Nephron (organoid): ENCODE results near the gene RPRD2.
A peak's percentile ranks its signal among the peaks of the same experiment; 100 is the strongest.

Source experiments
- H3K27ac Mint-ChIP-seq, 3 experiments: 2 replicates each; pipeline ENCODE4 v1.8.0; 2020; ENCODE audit warnings: mixed read lengths in 3 of 3, mild to moderate bottlenecking in 2 of 3, moderate library complexity in 1 of 3
- H3K27me3 Mint-ChIP-seq: 2 replicates; pipeline ENCODE4 v1.8.0; 2021; ENCODE audit warnings: low read depth, mild to moderate bottlenecking, moderate library complexity, mixed read lengths
- H3K36me3 Mint-ChIP-seq: 2 replicates; pipeline ENCODE4 v1.8.0; 2020; ENCODE audit warnings: low read depth, mixed read lengths
- H3K4me1 Mint-ChIP-seq: 2 replicates; pipeline ENCODE4 v1.8.0; 2020; ENCODE audit warnings: mixed read lengths
- H3K4me3 Mint-ChIP-seq, 3 experiments: 2 replicates each; pipeline ENCODE4 v1.8.0; 2020; ENCODE audit warnings: mild to moderate bottlenecking in 3 of 3, mixed read lengths in 3 of 3, moderate library complexity in 2 of 3
- H3K9me3 Mint-ChIP-seq: 2 replicates; pipeline ENCODE4 v1.8.0; 2020; ENCODE audit warnings: mixed read lengths
- CTCF ChIP-seq, 3 experiments: fragments of 200-600 bp; sonication (generic); IDR thresholded peaks; one replicate each; pipeline ENCODE4 v1.5.0; 2021; ENCODE audit warnings: antibody characterized with exemption in 3 of 3; ENCODE audit not compliant: unreplicated experiment in 3 of 3

The RPRD2 gene

GRCh38 chr1:150415800-150416199 is 51.9 kb downstream of the RPRD2 start:
- Mint-ChIP-seq H3K36me3 (peaks cover 35% of the 10 kb centered on the region), H3K27ac (peak overlapping the region in 1 of 3 experiments; percentile 16), H3K9me3 (no peaks in the 10 kb centered on the region), H3K27me3 (no peaks in the 10 kb centered on the region), H3K4me3 (no peak overlapping the region), H3K4me1 (no peaks in the 10 kb centered on the region)
- TF ChIP-seq CTCF (IDR thresholded peaks at IDR 0.05; ENCODE audit: unreplicated experiment in 3 of 3): no peak

GRCh38 chr1:150420560-150421265 is 56.8 kb downstream of the RPRD2 start:
- TF ChIP-seq CTCF (IDR thresholded peaks at IDR 0.05; ENCODE audit: unreplicated experiment in 3 of 3): no peak
- Mint-ChIP-seq H3K4me3 (no peak overlapping the region), H3K27ac (no peak overlapping the region), H3K27me3 (no peaks in the 10 kb centered on the region), H3K4me1 (no peaks in the 10 kb centered on the region), H3K36me3 (peaks cover 28% of the 10 kb centered on the region), H3K9me3 (no peaks in the 10 kb centered on the region)

GRCh38 chr1:150422541-150422940 is 58.6 kb downstream of the RPRD2 start:
- Mint-ChIP-seq H3K4me1 (no peaks in the 10 kb centered on the region), H3K4me3 (no peak overlapping the region), H3K27me3 (no peaks in the 10 kb centered on the region), H3K27ac (no peak overlapping the region), H3K36me3 (peaks cover 26% of the 10 kb centered on the region), H3K9me3 (no peaks in the 10 kb centered on the region)
- TF ChIP-seq CTCF (IDR thresholded peaks at IDR 0.05; ENCODE audit: unreplicated experiment in 3 of 3): no peak

GRCh38 chr1:150429805-150430204 is 65.9 kb downstream of the RPRD2 start:
- Mint-ChIP-seq H3K4me1 (no peaks in the 10 kb centered on the region), H3K4me3 (no peak overlapping the region), H3K27ac (no peak overlapping the region), H3K9me3 (no peaks in the 10 kb centered on the region), H3K27me3 (no peaks in the 10 kb centered on the region), H3K36me3 (peaks cover 38% of the 10 kb centered on the region)
- TF ChIP-seq CTCF (IDR thresholded peaks at IDR 0.05; ENCODE audit: unreplicated experiment in 3 of 3): peak in 2 of 3 experiments; percentile 9 to 12

- H3K27me3 Mint-ChIP-seq: no peaks in the 10 kb centered on the region
- H3K36me3 Mint-ChIP-seq: peaks cover 62% of the 10 kb centered on the region
- TF ChIP-seq CTCF (IDR thresholded peaks at IDR 0.05; ENCODE audit: unreplicated experiment in 3 of 3): no peak
- H3K27ac Mint-ChIP-seq: peak overlapping the region in 1 of 3 experiments; percentile 23
- no peaks in the 10 kb centered on the region for H3K9me3 Mint-ChIP-seq
- peaks cover 10% of the 10 kb centered on the region for H3K4me1 Mint-ChIP-seq
- H3K4me3 Mint-ChIP-seq: no peak overlapping the region
Observed at GRCh38 chr1:150441121-150441520, 77.2 kb downstream of the RPRD2 start.

- Mint-ChIP-seq H3K36me3 (peaks cover 71% of the 10 kb centered on the region), H3K4me3 (no peak overlapping the region), H3K27ac (no peak overlapping the region), H3K9me3 (no peaks in the 10 kb centered on the region), H3K4me1 (peaks cover 10% of the 10 kb centered on the region), H3K27me3 (no peaks in the 10 kb centered on the region)
- no peak for TF ChIP-seq CTCF (IDR thresholded peaks at IDR 0.05; ENCODE audit: unreplicated experiment in 3 of 3)
Observed at GRCh38 chr1:150444232-150444631, 80.3 kb downstream of the RPRD2 start.
